Prostate gland (tissue), 2 donors: Measurements from ENCODE around the gene RAB11FIP2. TPM values are rescaled to one million over a fixed set of nuclear protein-coding genes. Genes with fewer than 3 reads are reported as not detected.

Experiments used
- DNase-seq: peaks from one replicate; pipeline ENCODE4 v3.0.0-alpha.2; 2019; ENCODE audit warnings: low spot score
- H3K27ac ChIP-seq, 2 donors: fragments of 200-600 bp; sonication (generic); 2 replicates each; pipeline ENCODE4 v1.5.1; 2017 to 2019
- H3K27me3 ChIP-seq: fragments of 200-600 bp; sonication (generic); replicated peaks from 2 replicates; pipeline ENCODE4 v1.5.1; 2019; ENCODE audit not compliant: insufficient read depth
- H3K36me3 ChIP-seq, 2 donors: fragments of 200-600 bp; sonication (generic); 1 replicate in 1 of 2; 2 replicates in 1 of 2; pipeline versions ENCODE4 v1.5.1 to v1.8.1; 2017 to 2019
- H3K4me1 ChIP-seq: fragments of 200-600 bp; sonication (generic); replicated peaks from 2 replicates; pipeline ENCODE4 v1.5.1; 2019
- H3K4me3 ChIP-seq, 2 donors: fragments of 200-600 bp; sonication (generic); 2 replicates each; pipeline ENCODE4 v1.5.1; 2017 to 2019
- H3K9me3 ChIP-seq: fragments of 200-600 bp; sonication (generic); 2 replicates; pipeline ENCODE4 v1.5.1; 2017
- CTCF ChIP-seq, 4 experiments: fragments of 200-600 bp in 2 of 4; fragments of 450-650 bp in 2 of 4; sonication (generic) in 2 of 4; IDR thresholded peaks; 1 replicate in 3 of 4; 2 replicates in 1 of 4; pipeline ENCODE4 v1.5.1; 2016 to 2019; ENCODE audit warnings: antibody characterized with exemption in 4 of 4, mild to moderate bottlenecking in 2 of 4, moderate library complexity in 2 of 4
- POLR2A ChIP-seq: fragments of 450-650 bp; IDR thresholded peaks from one replicate; pipeline ENCODE4 v1.6.1; 2016; ENCODE audit warnings: antibody characterized with exemption, mild to moderate bottlenecking
- POLR2AphosphoS5 ChIP-seq: sonication (generic); formaldehyde crosslinking; IDR thresholded peaks from one replicate; pipeline ENCODE4 v1.6.1; 2017; ENCODE audit warnings: antibody characterized with exemption
- WGBS: methylation state at CpG from one replicate; pipeline ENCODE4 v1.1.5; 2018; 5-methylcytosine and 5-hydroxymethylcytosine counted together
- intact Hi-C: fragments of 100-400 bp; cut with DNase I; formaldehyde crosslinking; loops from one replicate; pipeline ENCODE4 v1.14.2; 2022
- total RNA-seq, 2 donors: library from RNA; depleted of rRNA; stranded (reverse); fragments of >200 nt; gene quantifications; one replicate each; pipeline ENCODE4 v1.1.0, GENCODE V29; 2016

RAB11FIP2 gene
- total RNA-seq = 10 to 100 TPM; 14.3 to 33.5 TPM

DNA sequence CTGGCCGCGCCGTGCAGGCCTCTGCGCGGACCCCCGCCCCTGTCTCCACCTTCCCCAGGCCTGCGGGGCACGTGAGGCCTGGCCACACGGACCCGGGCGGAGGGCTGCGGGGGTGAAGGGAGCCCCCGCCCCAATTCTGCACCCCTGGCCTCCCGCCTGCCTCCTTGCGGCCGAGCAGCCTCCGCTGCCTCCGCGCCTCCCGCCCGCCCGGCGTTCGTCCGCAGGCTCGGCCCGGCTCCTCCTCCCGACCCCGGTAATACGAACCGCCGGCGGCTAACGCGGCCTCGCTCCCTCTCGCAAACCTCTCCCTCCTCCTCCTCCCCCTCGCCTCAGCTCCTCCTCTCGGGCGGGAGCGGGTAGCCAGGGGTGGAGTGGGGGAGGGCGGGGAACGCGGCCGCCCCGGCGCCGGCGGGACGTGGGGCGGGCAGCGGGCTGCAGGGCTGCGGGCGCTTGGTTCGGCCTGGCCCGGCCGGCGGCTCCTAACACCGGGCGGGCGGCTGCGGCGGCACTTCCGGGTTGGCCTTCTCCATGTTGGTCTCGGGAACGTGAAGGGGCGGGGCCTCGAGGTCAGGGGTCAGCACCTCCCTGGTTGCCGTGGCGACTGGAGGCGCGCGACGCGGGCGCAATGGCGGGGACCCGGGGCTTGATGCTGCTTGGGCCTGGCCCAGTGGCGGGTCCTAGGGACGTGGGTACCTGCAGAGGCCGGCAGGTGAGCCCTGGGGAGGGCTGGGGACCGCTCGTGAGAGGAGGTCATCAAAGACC, at the start of gene RAB11FIP2:
RAB11FIP2 (minus strand) TSS at position 547 of the 762 bp plus-strand sequence. CDS start 778 bp downstream, outside the sequence.
- intact Hi-C loops = loop anchor here (5.0 to 10.0 kb wide), 4 partner anchors 71 to 582 kb away; partner anchors contain the start of gene FAM204A

GRCh38 chr10:118096022-118096421, 49.3 kb upstream of the RAB11FIP2 start:
- no peaks in the 10 kb centered on the region for H3K4me1 ChIP-seq
- intact Hi-C loops = no loop called here
- H3K4me3 ChIP-seq = no peak overlapping the region
- no peak overlapping the region for H3K27ac ChIP-seq
- no peaks in the 10 kb centered on the region for H3K27me3 ChIP-seq
- 21% methylated on average over 1 of the region's 1 CpG for WGBS
- H3K9me3 ChIP-seq = no peaks in the 10 kb centered on the region
- H3K36me3 ChIP-seq = no peaks in the 10 kb centered on the region
- TF ChIP-seq CTCF (IDR thresholded peaks at IDR 0.05) (no peak), POLR2A (no peak), POLR2AphosphoS5 (no peak)
- DNase-seq = no peak

More for the DNA sequence above, at the start of gene RAB11FIP2:
- peak; percentile 94 for DNase-seq
- H3K27ac ChIP-seq = peak within 1 kb of the TSS; percentile 79 to 90
- peak within 1 kb of the TSS; percentile 51 to 71 for H3K4me3 ChIP-seq
- no peaks in the 10 kb centered on the region for H3K36me3 ChIP-seq
- no peak for TF ChIP-seq CTCF (IDR thresholded peaks at IDR 0.05)
- peak; percentile 68 for TF ChIP-seq POLR2AphosphoS5
- peak; percentile 59 for TF ChIP-seq POLR2A
- WGBS = 1% methylated on average over 58 of the region's 83 CpGs
- no peaks in the 10 kb centered on the region for H3K27me3 ChIP-seq
- H3K4me1 ChIP-seq = no peaks in the 10 kb centered on the region
- no peaks in the 10 kb centered on the region for H3K9me3 ChIP-seq

GRCh38 chr10:118092209-118092608, 45.5 kb upstream of the RAB11FIP2 start:
- intact Hi-C loops = no loop called here
- TF ChIP-seq POLR2A (no peak), CTCF (IDR thresholded peaks at IDR 0.05) (no peak), POLR2AphosphoS5 (no peak)
- no peak for DNase-seq
- no peaks in the 10 kb centered on the region for H3K4me1 ChIP-seq
- no peaks in the 10 kb centered on the region for H3K27me3 ChIP-seq
- no peaks in the 10 kb centered on the region for H3K36me3 ChIP-seq
- WGBS = 84% methylated on average over 1 of the region's 1 CpG
- no peaks in the 10 kb centered on the region for H3K9me3 ChIP-seq
- H3K27ac ChIP-seq = no peak overlapping the region
- no peak overlapping the region for H3K4me3 ChIP-seq

- 87% methylated on average over 4 of the region's 4 CpGs for WGBS
- no peak for TF ChIP-seq POLR2AphosphoS5
- TF ChIP-seq CTCF (IDR thresholded peaks at IDR 0.05) = no peak
- no peak for TF ChIP-seq POLR2A
- Histone ChIP-seq H3K9me3 (no peaks in the 10 kb centered on the region), H3K36me3 (no peaks in the 10 kb centered on the region), H3K27me3 (no peaks in the 10 kb centered on the region), H3K4me1 (no peaks in the 10 kb centered on the region), H3K4me3 (no peak overlapping the region), H3K27ac (no peak overlapping the region)
- DNase-seq = no peak
- intact Hi-C loops = no loop called here
Observed at GRCh38 chr10:118080817-118081216, 34.1 kb upstream of the RAB11FIP2 start.

DNA sequence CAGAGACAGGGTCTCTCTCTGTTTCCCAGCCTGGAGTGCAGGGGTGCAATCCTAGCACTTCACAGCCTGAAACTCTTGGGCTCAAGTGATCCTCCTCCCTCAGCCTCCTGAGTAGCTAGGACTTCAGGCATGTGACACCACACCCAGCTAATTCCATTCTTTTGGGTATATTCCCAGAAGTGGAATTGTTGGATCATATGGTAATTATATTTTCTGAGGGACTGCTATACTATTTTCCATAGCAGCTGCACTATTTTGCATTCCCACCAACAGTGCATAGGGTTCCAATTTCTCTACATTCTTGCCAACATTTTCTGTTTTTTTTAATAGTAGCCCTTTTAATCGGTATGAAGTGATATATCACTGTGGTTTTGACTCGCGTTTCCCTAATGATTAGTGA, 30.0 kb upstream of the RAB11FIP2 start:
- no peaks in the 10 kb centered on the region for H3K36me3 ChIP-seq
- no peak for DNase-seq
- H3K4me3 ChIP-seq = no peak overlapping the region
- WGBS = 94% methylated on average over 3 of the region's 3 CpGs
- H3K27me3 ChIP-seq = no peaks in the 10 kb centered on the region
- H3K4me1 ChIP-seq = no peaks in the 10 kb centered on the region
- TF ChIP-seq CTCF (IDR thresholded peaks at IDR 0.05) = no peak
- H3K27ac ChIP-seq = no peak overlapping the region
- intact Hi-C loops = no loop called here
- no peaks in the 10 kb centered on the region for H3K9me3 ChIP-seq
